HCT116 (cell line): ENCODE results near the gene CFD. TPM values are rescaled to one million over a fixed set of nuclear protein-coding genes. Genes with fewer than 3 reads are reported as not detected.

Experiments used
- ATAC-seq: fragments of 200-7000 bp; cut with Tn5 transposase; 2 replicates; pipeline ENCODE4 v1.9.1; 2020; ENCODE audit warnings: mild to moderate bottlenecking, moderate library complexity
- BruUV-seq: library from RNA; stranded (reverse); fragments of 400-500 nt; replicated peaks from 2 replicates; lab custom pipeline; 2021; lab: Mats Ljungman, UMichigan
- CTCF ChIA-PET: fragments of 300-600 bp; sonication (Branson Sonifier 250); formaldehyde crosslinking; loops from one replicate; lab custom pipeline; 2021; ENCODE audit warnings: antibody characterized with exemption; lab: Charles Lee
- POLR2A ChIA-PET: fragments of 300-600, 350-600 bp; sonication (Branson Sonifier 250); formaldehyde crosslinking; loops from one replicate; lab custom pipeline; 2021; ENCODE audit warnings: antibody characterized with exemption; lab: Charles Lee
- RAD21 ChIA-PET, 2 experiments: fragments of 300-600 bp; sonication (Branson Sonifier 250); formaldehyde crosslinking; loops; one replicate each; lab custom pipeline; 2023; ENCODE audit warnings: low total read pairs in 2 of 2; ENCODE audit not compliant: uncharacterized antibody in 2 of 2, unreplicated experiment in 2 of 2, low non-redundant PET in 1 of 2; lab: Charles Lee
- DNase-seq: peaks from one replicate; pipeline ENCODE4 v3.0.0-alpha.2; 2010; ENCODE audit warnings: low read depth, low spot score
- H2AFZ ChIP-seq: fragments of 200-600 bp; shearing (Covaris generic), sonication (generic); 2 replicates; pipeline ENCODE4 v1.6.1; 2017; ENCODE audit warnings: low read depth, mixed run types, mixed read lengths, antibody characterized with exemption, low read length; ENCODE audit not compliant: poor library complexity, severe bottlenecking
- H3K27ac ChIP-seq: 2 replicates; pipeline ENCODE4 v1.5.1; 2012; ENCODE audit warnings: low read depth, low read length
- H3K27me3 ChIP-seq: fragments of 200-600 bp; sonication (generic); 2 replicates; pipeline ENCODE4 v1.6.1; 2016; ENCODE audit warnings: mixed run types, low read length, mixed read lengths; ENCODE audit not compliant: insufficient read depth
- H3K36me3 ChIP-seq, 2 experiments: fragments of 200-500 bp in 1 of 2; fragments of 200-600 bp in 1 of 2; sonication (Bioruptor generic) in 1 of 2; sonication (generic) in 1 of 2; 2 replicates each; pipeline versions ENCODE4 v1.5.1 to v1.6.1; 2014 to 2016; ENCODE audit warnings: low read length in 2 of 2, inconsistent platforms in 1 of 2, mixed read lengths in 1 of 2, mixed run types in 1 of 2; ENCODE audit not compliant: insufficient read depth in 2 of 2, control insufficient read depth in 1 of 2
- H3K4me1 ChIP-seq, 2 experiments: fragments of 200-600 bp in 1 of 2; sonication (generic) in 1 of 2; 2 replicates each; pipeline versions ENCODE4 v1.5.1 to v1.6.1; 2012 to 2017; ENCODE audit warnings: low read length in 2 of 2, inconsistent platforms in 1 of 2, mild to moderate bottlenecking in 1 of 2, mixed read lengths in 1 of 2, mixed run types in 1 of 2, moderate library complexity in 1 of 2; ENCODE audit not compliant: insufficient read depth in 2 of 2, control insufficient read depth in 1 of 2
- H3K4me2 ChIP-seq: fragments of 200-600 bp; sonication (generic); 2 replicates; pipeline ENCODE4 v1.6.1; 2017; ENCODE audit warnings: mixed run types, low read length, mixed read lengths
- H3K4me3 ChIP-seq, 2 experiments: fragments of 200-600 bp in 1 of 2; sonication (generic) in 1 of 2; replicated peaks in 1 of 2; 2 replicates each; pipeline ENCODE4 v1.5.1; 2011 to 2016; ENCODE audit warnings: low read length in 2 of 2, control low read depth in 1 of 2, low read depth in 1 of 2, mild to moderate bottlenecking in 1 of 2, mixed read lengths in 1 of 2, mixed run types in 1 of 2
- H3K79me2 ChIP-seq: fragments of 200-600 bp; sonication (generic); 2 replicates; pipeline ENCODE4 v1.6.1; 2017; ENCODE audit warnings: mild to moderate bottlenecking, mixed run types, low read length, moderate library complexity, mixed read lengths; ENCODE audit not compliant: insufficient read depth
- H3K9ac ChIP-seq: fragments of 200-600 bp; sonication (generic); 2 replicates; pipeline ENCODE4 v1.6.1; 2016; ENCODE audit warnings: low read length, mixed read lengths
- H3K9me2 ChIP-seq: fragments of 200-600 bp; sonication (generic), shearing (Covaris generic); 2 replicates; pipeline ENCODE4 v1.6.1; 2017; ENCODE audit warnings: mixed run types, mild to moderate bottlenecking, moderate library complexity; ENCODE audit not compliant: insufficient read depth
- H3K9me3 ChIP-seq, 2 experiments: fragments of 200-500 bp in 1 of 2; fragments of 200-600 bp in 1 of 2; sonication (Bioruptor generic) in 1 of 2; sonication (generic) in 1 of 2; 2 replicates each; pipeline ENCODE4 v1.6.1; 2014 to 2017; ENCODE audit warnings: low read length in 2 of 2, mixed read lengths in 2 of 2, inconsistent platforms in 1 of 2, low read depth in 1 of 2, mild to moderate bottlenecking in 1 of 2, mixed run types in 1 of 2, moderate library complexity in 1 of 2; ENCODE audit not compliant: control insufficient read depth in 1 of 2, insufficient read depth in 1 of 2
- H4K20me1 ChIP-seq: fragments of 200-600 bp; sonication (generic), shearing (Covaris generic); 2 replicates; pipeline ENCODE4 v1.6.1; 2017; ENCODE audit warnings: mixed run types, mild to moderate bottlenecking, moderate library complexity; ENCODE audit not compliant: insufficient read depth
- CEBPB ChIP-seq: IDR thresholded peaks from 2 replicates; pipeline ENCODE4 v1.6.1; 2012; ENCODE audit warnings: low read depth
- EGR1 ChIP-seq: IDR thresholded peaks from 2 replicates; pipeline ENCODE4 v1.6.1; 2012; ENCODE audit warnings: low read depth
- EZH2 ChIP-seq: fragments of 200-600 bp; sonication (generic); IDR thresholded peaks from 2 replicates; pipeline ENCODE4 v1.6.1; 2017; ENCODE audit warnings: antibody characterized with exemption, mixed run types
- EZH2phosphoT487 ChIP-seq: fragments of 200-600 bp; IDR thresholded peaks from 2 replicates; pipeline ENCODE4 v1.6.1; 2018; ENCODE audit warnings: antibody characterized with exemption, borderline replicate concordance
- FOSL1 ChIP-seq: IDR thresholded peaks from 2 replicates; pipeline ENCODE4 v1.6.1; 2012; ENCODE audit warnings: low read depth
- JUND ChIP-seq: IDR thresholded peaks from 2 replicates; pipeline ENCODE4 v1.6.1; 2012
- POLR2A ChIP-seq: IDR thresholded peaks from 2 replicates; pipeline ENCODE4 v1.7.0; 2011; ENCODE audit warnings: borderline replicate concordance; ENCODE audit not compliant: insufficient read depth, insufficient read length; ENCODE audit errors: extremely low read depth
- POLR2AphosphoS5 ChIP-seq: IDR thresholded peaks from 2 replicates; pipeline ENCODE4 v1.6.1; 2011; ENCODE audit warnings: mild to moderate bottlenecking, low read depth, low read length, moderate library complexity
- RAD21 ChIP-seq: IDR thresholded peaks from 2 replicates; pipeline ENCODE4 v1.6.1; 2012; ENCODE audit warnings: low read depth, mild to moderate bottlenecking
- SIN3A ChIP-seq: IDR thresholded peaks from 2 replicates; pipeline ENCODE4 v1.6.1; 2012; ENCODE audit warnings: low read depth
- SP1 ChIP-seq: IDR thresholded peaks from 2 replicates; pipeline ENCODE4 v1.6.1; 2012; ENCODE audit warnings: low read depth
- SRF ChIP-seq: IDR thresholded peaks from 2 replicates; pipeline ENCODE4 v1.6.1; 2012; ENCODE audit warnings: low read depth
- ZBTB33 ChIP-seq: IDR thresholded peaks from 2 replicates; pipeline ENCODE4 v1.6.1; 2011; ENCODE audit warnings: mild to moderate bottlenecking, low read length, moderate library complexity; ENCODE audit not compliant: insufficient replicate concordance; ENCODE audit errors: extremely low read depth
- ZFX ChIP-seq: fragments of 450-650 bp; IDR thresholded peaks from 2 replicates; pipeline ENCODE4 v1.6.1; 2017
- ZNF274 ChIP-seq: fragments of 200-500 bp; sonication (Bioruptor generic); IDR thresholded peaks from 2 replicates; pipeline ENCODE4 v1.6.1; 2014; ENCODE audit warnings: mild to moderate bottlenecking, low read depth, low read length, inconsistent platforms
- intact Hi-C: fragments of 100-400 bp; cut with micrococcal nuclease; formaldehyde crosslinking; loops from 2 replicates; pipeline ENCODE4 v1.10.0; 2022
- total RNA-seq: library from RNA; stranded (reverse); gene quantifications from one replicate; pipeline ENCODE4 v1.2.1, GENCODE V29; 2021; ENCODE audit not compliant: unreplicated experiment
- TF ChIP-seq, protein P1 (sequence below): IDR thresholded peaks from 2 replicates; pipeline ENCODE4 v1.6.1; 2012

CFD gene
- total RNA-seq, 1 experiment from 2014 or later, result 80.2 TPM

DNA sequence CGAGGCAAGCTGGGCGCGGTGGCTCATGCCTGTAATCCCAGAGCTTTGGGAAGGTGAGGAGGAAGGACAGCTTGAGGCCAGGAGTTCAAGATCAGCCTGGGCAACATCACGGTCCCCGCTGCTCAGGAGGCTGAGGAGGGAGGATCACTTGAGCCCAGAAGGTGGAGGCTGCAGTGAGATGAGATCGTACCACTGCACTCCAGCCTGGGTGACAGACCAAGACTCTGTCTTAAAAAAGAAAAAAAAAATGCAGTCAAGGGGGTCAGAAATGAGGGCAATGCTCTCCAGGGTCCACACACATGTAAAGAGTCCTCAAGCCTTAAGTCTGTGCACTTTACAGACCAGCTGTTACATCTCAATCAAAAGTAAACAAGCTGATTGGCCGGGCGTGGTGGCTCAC lies 45.1 kb downstream of the CFD start:
- Histone ChIP-seq H2AFZ (no peak overlapping the region), H4K20me1 (peaks cover 4% of the 10 kb centered on the region; the same call in 1 of the 2 replicates), H3K4me3 (no peak overlapping the region), H3K36me3 (peaks cover 0 to under 1% of the 10 kb centered on the region in 2 experiments; a peak in 2 of 4 replicates), H3K27ac (no peak overlapping the region), H3K9ac (no peak overlapping the region), H3K9me3 (no peaks in the 10 kb centered on the region), H3K9me2 (no peaks in the 10 kb centered on the region), H3K79me2 (peaks cover 53% of the 10 kb centered on the region), H3K27me3 (no peaks in the 10 kb centered on the region), H3K4me2 (no peak overlapping the region), H3K4me1 (peaks cover 15 to 32% of the 10 kb centered on the region in 2 experiments)
- intact Hi-C loops, result no loop called here
- no peak for TF ChIP-seq ZFX
- no peak for TF ChIP-seq RAD21
- no peak for TF ChIP-seq ZBTB33
- no peak for TF ChIP-seq SP1
- no peak for TF ChIP-seq JUND
- TF ChIP-seq SRF, result no peak
- TF ChIP-seq SIN3A, result no peak
- no peak for TF ChIP-seq POLR2AphosphoS5
- TF ChIP-seq EZH2phosphoT487, result no peak
- TF ChIP-seq POLR2A, result no peak
- no peak for TF ChIP-seq EGR1
- TF ChIP-seq CEBPB, result no peak
- no peak for TF ChIP-seq ZNF274
- TF ChIP-seq EZH2, result no peak
- TF ChIP-seq, protein P1, sequence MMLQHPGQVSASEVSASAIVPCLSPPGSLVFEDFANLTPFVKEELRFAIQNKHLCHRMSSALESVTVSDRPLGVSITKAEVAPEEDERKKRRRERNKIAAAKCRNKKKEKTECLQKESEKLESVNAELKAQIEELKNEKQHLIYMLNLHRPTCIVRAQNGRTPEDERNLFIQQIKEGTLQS, result no peak
- no peak for TF ChIP-seq FOSL1
- ChIA-PET POLR2A (no interaction called here), RAD21 (no interaction called here), CTCF (interaction anchor here (1.3 kb wide), 1 partner anchor 394 kb away, joined by 3 read pairs; no protein-coding TSS in a partner anchor)
- DNase-seq, result no peak
- no TSS peak for BruUV-seq
- ATAC-seq, result no peak
